ENCODE results near the gene KCNMB4.

KCNMB4 gene

DNA sequence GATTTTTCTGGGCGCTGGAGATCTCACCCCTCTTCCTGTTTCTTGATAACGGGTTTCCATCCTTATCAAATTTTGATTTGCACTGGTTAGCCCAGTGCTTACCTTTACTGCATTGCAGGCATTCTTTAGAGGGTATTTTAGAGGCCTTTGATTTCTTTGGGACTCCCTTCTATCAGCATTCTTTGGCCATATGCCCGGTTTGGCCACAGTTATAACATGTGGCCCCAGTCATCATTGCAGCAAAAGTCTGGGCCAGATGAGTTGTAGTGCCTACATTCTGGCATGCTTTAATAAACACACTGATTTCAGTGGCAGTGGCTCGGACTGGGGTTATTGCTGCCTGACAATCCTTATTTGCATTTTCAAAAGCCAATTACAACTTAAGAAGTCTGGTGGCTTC, 82.3 kb downstream of the KCNMB4 start:
- DNase-seq: no peak

DNA sequence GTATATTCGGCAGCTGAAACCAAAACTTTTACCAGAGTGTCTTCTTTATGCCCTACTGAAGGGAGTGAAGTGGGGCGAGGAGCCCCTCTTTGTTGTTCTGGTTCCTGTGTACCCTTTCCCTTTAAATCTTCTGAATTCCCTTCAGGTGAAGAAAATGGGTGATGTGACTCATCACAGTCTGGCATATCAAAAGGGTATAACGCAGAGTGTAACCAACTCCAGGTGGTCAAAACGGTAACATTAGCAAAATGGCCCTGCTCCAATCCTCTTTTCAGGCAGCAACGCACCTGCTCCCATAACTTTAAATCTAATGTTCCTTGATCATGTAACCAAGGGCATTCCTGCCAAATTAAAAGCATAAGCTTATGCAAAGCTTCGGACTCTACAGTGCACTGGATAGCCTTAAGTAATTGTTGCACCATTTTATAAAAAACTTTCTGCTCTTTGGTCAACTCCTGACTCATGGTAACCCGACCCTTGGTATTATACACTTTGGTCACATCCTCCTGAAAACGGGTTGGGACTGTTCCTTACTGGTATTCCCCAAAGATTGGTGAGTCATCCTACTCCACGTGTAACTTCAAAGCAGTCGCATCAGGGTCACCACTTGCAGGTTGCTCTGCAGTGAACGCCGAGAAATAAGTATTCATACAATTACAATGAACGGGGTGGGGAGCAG, 83.1 kb downstream of the KCNMB4 start:
- DNase-seq: no peak

- DNase-seq: no peak
These were observed 83.8 kb downstream of the KCNMB4 start for GRCh38 chr12:70449753-70450341.

DNA sequence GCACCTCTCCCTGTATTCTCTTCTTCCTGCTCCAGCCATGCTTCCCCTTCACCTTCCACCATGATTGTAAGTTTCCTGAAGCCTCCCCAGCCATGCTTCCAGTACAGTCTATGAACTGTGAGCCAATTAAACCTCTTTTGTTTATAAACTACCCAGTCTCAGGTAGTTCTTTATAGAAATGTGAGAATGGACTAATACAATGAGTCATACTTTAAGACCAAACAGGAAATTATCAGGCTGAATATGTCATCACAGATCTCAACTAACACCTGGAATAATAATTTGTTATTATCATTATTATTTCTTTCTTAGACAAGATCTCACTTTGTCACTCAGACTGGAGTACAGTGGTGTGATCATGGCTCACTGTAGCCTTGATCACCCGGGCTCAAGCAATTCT, 85.4 kb downstream of the KCNMB4 start:
- no peak for DNase-seq

DNA sequence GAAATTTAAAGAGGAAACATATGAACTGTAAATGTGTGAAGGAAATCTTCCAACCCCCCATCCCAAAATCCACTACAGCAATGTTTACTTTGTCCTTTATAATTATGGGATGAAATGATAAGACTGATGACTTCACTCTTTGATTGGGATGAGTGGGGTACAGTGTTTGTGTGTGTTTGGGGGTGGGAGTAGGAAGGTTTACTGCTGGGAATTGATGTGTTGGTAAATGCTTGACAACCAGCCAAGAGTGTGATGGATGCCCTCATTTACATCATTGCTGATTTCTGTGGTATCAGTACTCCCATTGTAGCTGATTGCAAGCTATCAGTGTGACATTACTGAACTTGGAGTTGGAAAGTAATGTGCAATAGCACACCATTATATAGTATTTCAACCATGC, 90.9 kb downstream of the KCNMB4 start:
- DNase-seq: no peak

DNA sequence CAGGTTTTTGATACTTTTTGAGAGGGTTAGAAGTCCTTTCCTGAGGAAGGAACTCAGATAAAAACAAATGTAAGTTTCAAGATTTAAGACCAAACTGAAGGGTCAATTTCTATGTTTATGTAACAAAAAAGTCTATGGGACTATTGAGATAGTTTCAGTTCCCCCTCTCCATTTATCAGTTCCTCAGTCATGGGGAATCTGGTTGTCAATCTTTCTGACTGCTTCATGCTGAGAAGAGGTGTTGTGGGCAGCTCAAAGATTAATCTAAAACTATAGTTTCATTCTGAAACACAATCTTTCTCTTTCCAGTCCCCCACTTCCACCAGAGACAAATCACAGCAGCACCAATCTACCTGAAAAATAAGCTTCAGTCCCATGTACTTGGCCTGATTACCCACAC, 93.7 kb downstream of the KCNMB4 start:
- DNase-seq: no peak

DNA sequence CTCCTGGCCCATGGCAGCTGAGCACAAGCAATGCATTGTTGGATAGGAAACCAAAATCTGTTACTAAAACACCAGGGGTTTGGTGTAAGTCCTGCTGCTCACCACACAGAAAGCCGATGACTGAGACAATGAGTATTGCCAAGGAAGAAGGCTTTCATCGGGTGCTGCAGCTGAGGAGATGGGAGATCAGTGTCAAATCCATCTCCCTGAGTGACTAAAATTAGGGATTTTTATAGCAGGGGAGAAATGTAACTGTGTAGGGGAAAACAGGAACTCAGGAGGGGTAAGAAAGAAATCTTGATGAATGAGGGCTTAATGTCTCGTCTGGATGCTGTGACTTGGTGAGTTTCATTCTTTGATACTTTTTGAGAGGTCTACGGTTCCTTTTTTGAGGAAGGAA, 97.9 kb downstream of the KCNMB4 start:
- DNase-seq: no peak

DNA sequence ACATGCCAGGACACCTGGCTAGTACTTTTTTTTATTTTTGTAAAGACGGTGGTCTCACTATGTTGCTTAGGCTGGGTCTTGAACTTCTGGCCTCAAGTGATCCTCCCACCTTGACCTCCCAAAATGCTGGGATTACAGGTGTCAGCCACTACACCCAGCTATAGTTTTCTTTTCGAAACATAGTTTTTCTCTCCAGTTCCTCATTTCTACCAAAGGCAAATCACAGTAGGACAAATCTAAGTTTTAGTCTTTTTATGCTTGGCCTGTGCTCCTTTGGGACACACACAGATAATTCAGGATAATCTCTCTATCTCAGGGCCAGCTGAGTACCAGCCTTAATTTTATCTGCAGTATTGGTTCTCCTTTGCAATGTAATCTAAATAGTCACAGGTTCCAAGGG, 100.7 kb downstream of the KCNMB4 start:
- DNase-seq: no peak

DNA sequence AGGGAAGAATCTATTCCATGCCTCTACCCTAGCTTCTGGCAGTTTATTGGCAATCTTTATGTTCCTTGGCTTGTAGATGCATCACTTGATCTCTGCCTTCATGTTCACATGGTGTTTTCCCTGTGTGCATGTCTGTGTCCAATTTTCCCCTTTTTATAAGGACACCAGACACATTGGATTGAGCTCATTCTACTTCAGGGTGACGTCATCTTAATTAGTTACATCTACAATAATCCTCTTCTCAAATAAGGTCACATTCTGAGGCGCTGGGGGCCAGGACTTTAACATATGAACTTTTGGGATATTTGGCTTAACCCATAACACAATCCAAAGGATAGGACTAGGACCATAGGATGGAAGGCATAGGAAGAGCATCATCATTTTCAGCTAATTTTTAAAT, 101.4 kb downstream of the KCNMB4 start:
- no peak for DNase-seq

DNA sequence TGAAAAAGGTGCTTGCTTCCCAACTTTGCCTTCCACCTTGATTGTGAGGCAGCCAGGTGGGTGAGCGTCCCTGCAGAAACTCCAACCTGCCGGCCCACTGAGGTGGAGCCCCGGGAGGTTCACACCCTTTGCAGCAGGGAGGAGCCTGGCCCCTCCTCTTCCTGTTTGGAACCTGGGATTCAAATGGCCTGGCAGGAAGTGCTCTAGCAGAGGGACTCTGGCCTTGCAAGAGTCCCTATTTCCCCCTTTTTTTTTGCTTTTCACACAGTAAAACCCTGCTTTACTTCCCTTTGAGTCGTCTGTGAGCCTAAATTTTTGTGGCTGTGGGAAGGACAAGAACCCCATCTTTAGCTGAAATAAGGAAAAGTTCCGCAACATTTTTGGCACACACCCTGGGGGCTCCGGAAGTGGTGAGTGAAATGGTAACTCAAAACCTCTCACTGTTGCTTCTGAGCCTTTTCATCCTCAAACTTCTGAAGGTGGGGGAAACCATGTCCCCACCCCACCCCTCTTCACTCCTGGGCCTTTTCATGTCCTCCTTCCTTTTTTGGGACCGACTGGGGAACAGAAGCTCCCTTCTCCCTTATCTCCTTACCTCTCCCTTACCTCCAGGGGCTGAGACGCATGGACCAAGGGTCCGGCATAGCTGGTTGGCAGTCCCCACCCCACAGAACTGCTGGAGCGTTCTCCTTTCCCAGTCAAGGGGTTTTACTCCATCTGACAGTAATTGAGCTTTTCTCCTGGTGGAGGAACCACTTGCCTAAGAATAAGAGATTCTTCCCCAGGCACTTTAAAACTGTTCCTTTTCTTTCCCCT, 102.0 kb downstream of the KCNMB4 start:
- no peak for DNase-seq

DNA sequence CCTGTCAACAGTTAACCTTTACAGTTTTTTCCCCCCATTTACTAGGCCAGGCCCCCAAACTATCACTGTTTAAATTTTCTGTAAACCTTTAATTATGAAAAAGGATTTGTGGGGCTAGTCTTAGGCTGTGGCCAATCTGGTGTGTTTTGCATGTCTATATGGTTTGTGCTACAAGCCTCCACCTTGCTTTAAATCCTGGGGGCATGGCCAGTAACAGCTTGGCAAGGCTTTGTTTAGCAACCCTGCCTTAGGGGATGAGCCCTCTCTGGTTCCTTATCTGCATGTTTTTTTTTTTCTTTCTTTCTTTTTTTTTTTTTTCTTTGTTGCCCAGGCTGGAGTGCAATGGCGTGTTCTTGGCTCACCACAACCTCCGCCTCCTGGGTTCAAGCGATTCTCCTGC, 102.7 kb downstream of the KCNMB4 start:
- DNase-seq: no peak

DNA sequence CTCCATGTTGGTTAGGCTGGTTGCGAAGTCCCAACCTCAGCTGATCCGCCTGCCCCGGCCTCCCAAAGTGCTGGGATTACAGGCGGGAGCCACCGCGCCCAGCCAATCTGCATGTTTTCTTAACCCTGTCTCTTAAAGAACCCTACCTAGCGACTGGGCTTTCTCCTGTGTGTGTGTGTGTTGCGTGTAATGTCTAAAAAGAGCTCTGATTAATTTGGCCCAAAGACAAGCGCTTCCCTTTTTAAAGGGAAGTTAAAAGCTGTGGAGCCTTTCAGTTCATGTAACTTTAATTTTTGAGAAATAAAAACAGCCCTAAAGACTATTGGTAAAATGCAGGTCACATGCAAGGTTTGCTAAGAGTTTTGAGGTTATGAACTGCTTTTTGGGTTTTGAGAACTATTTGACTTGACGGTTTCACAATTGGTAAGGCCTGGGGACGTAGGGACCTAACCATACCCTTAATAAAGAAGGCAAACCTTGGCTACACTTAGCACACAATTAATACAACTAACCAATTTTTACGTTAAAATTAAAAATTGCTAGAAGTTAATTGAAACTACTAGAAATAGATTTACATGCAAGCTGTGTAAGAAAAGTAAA, 103.2 kb downstream of the KCNMB4 start:
- no peak for DNase-seq

DNA sequence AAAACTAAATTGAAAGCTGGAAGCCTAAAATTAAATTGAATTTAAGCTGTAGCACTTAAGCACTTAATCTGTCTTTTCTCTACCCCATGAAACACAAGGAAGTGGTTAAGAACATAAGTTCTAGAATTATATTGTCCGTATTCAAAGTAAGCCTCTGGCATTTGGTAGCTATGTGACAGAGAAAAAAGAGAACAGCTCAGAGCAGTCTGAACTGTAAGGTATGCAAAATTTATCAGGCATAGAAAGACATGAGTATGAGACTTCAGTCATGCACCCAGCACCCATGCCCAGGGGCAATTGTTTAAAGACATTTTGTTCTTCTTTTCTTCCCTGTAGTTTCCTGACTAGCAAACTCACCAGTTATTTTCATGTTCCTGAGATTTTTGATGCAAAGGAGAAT, 116.7 kb downstream of the KCNMB4 start:
- DNase-seq: no peak
